OCI-LY3 (cell line): ENCODE results near the gene XIAP.
"Not testable (repeated sequence)": the region's sequence is repeated elsewhere in the genome, so short reads cannot be mapped to it uniquely, and the experiment has no call there.

Source experiments
- H2AFZ ChIP-seq: fragments of 200-600, 300-600 bp; shearing (Covaris generic); 2 replicates; pipeline ENCODE4 v1.6.0; 2014; ENCODE audit warnings: antibody characterized with exemption, low read depth, low read length
- H3K27ac ChIP-seq: fragments of 200-600, 300-600 bp; sonication (generic); 2 replicates; pipeline ENCODE4 v1.5.1; 2014; ENCODE audit warnings: mild to moderate bottlenecking, low read length, moderate library complexity, mixed read lengths
- H3K27me3 ChIP-seq: fragments of 200-600, 300-600 bp; sonication (generic); 2 replicates; pipeline ENCODE4 v1.6.1; 2014; ENCODE audit warnings: low read depth, low read length, mixed read lengths
- H3K36me3 ChIP-seq: fragments of 200-600, 300-600 bp; sonication (generic); replicated peaks from 2 replicates; pipeline ENCODE3; 2014; ENCODE audit warnings: low read depth, low read length, mixed read lengths
- H3K4me1 ChIP-seq: fragments of 300-600, 200-600 bp; sonication (generic); 2 replicates; pipeline ENCODE4 v1.6.1; 2014; ENCODE audit warnings: low read length, mixed read lengths
- H3K4me2 ChIP-seq: fragments of 200-600, 300-600 bp; sonication (generic); 2 replicates; pipeline ENCODE4 v1.6.1; 2014; ENCODE audit warnings: low read length, mixed read lengths
- H3K4me3 ChIP-seq: fragments of 300-600, 200-600 bp; sonication (generic); 2 replicates; pipeline ENCODE4 v1.5.1; 2014; ENCODE audit warnings: antibody characterized with exemption, mild to moderate bottlenecking, low read length, moderate library complexity
- H3K79me2 ChIP-seq: fragments of 300-600, 200-600 bp; shearing (Covaris generic); 2 replicates; pipeline ENCODE4 v1.6.1; 2014; ENCODE audit warnings: mild to moderate bottlenecking, low read length, mixed read lengths
- H3K9ac ChIP-seq: fragments of 300-600, 200-600 bp; shearing (Covaris generic); 2 replicates; pipeline ENCODE4 v1.6.0; 2014; ENCODE audit warnings: mild to moderate bottlenecking, low read length, moderate library complexity
- H3K9me3 ChIP-seq: fragments of 200-600, 300-600 bp; shearing (Covaris generic); 2 replicates; pipeline ENCODE4 v1.6.1; 2014; ENCODE audit warnings: low read length, mixed read lengths; ENCODE audit not compliant: insufficient read depth
- H4K20me1 ChIP-seq: fragments of 200-600, 300-600 bp; sonication (generic); 2 replicates; pipeline ENCODE4 v1.6.1; 2016; ENCODE audit warnings: low read length, mixed read lengths; ENCODE audit not compliant: insufficient read depth
- CTCF ChIP-seq: fragments of 200-600, 300-600 bp; sonication (generic); IDR thresholded peaks from 2 replicates; pipeline ENCODE4 v1.5.1; 2014; ENCODE audit warnings: antibody characterized with exemption, low read length, low read depth
- EZH2phosphoT487 ChIP-seq: fragments of 200-600 bp; shearing (Covaris generic); IDR thresholded peaks from 2 replicates; pipeline ENCODE4 v1.6.1; 2018; ENCODE audit warnings: antibody characterized with exemption, mixed run types, low read depth

Gene XIAP

GRCh38 chrX:123849096-123849495, 10.8 kb upstream of the XIAP start:
- Histone ChIP-seq H3K79me2 (no peaks in the 10 kb centered on the region), H3K27ac (no peak overlapping the region), H3K4me1 (no peaks in the 10 kb centered on the region), H3K27me3 (no peaks in the 10 kb centered on the region), H3K36me3 (no peaks in the 10 kb centered on the region), H3K9ac (no peak overlapping the region), H3K4me3 (no peak overlapping the region), H3K9me3 (no peaks in the 10 kb centered on the region), H3K4me2 (no peak overlapping the region), H4K20me1 (no peaks in the 10 kb centered on the region), H2AFZ (no peak overlapping the region)
- TF ChIP-seq CTCF: no peak
- TF ChIP-seq EZH2phosphoT487: no peak

GRCh38 chrX:123849906-123850305, 9.9 kb upstream of the XIAP start:
- not testable (repeated sequence) for H3K27me3 ChIP-seq, H3K4me3 ChIP-seq

GRCh38 chrX:123851079-123851478, 8.8 kb upstream of the XIAP start:
- no peak overlapping the region for H2AFZ ChIP-seq
- H3K27ac ChIP-seq: no peak overlapping the region
- TF ChIP-seq CTCF (no peak), EZH2phosphoT487 (no peak)
- no peaks in the 10 kb centered on the region for H3K9me3 ChIP-seq
- H3K79me2 ChIP-seq: no peaks in the 10 kb centered on the region
- no peak overlapping the region for H3K9ac ChIP-seq
- H4K20me1 ChIP-seq: no peaks in the 10 kb centered on the region
- no peak overlapping the region for H3K4me2 ChIP-seq
- no peaks in the 10 kb centered on the region for H3K27me3 ChIP-seq
- no peak overlapping the region for H3K4me3 ChIP-seq
- no peaks in the 10 kb centered on the region for H3K36me3 ChIP-seq
- H3K4me1 ChIP-seq: no peaks in the 10 kb centered on the region

More at GRCh38 chrX:123849906-123850305, 9.9 kb upstream of the XIAP start:
- not testable (repeated sequence) for H3K4me2 ChIP-seq, H3K4me1 ChIP-seq, H3K9ac ChIP-seq, H3K36me3 ChIP-seq, H3K79me2 ChIP-seq, H2AFZ ChIP-seq, H3K9me3 ChIP-seq, H4K20me1 ChIP-seq, H3K27ac ChIP-seq

- TF ChIP-seq CTCF (no peak), EZH2phosphoT487 (no peak)
- Histone ChIP-seq H3K36me3 (no peaks in the 10 kb centered on the region), H4K20me1 (no peaks in the 10 kb centered on the region), H3K4me3 (no peak overlapping the region), H3K27me3 (no peaks in the 10 kb centered on the region), H2AFZ (no peak overlapping the region), H3K79me2 (no peaks in the 10 kb centered on the region), H3K27ac (no peak overlapping the region), H3K4me1 (0 out of 2 replicates have a peak, but pooled peaks cover 5% of the 10 kb centered on the region), H3K4me2 (no peak overlapping the region), H3K9me3 (no peaks in the 10 kb centered on the region), H3K9ac (no peak overlapping the region)
Observed at GRCh38 chrX:123854329-123854728, 5.5 kb upstream of the XIAP start.

GRCh38 chrX:123859409-123859845, 426 bp upstream of the XIAP start:
- Histone ChIP-seq H3K4me3 (peak overlapping the region; percentile 96), H3K79me2 (peaks cover 44% of the 10 kb centered on the region), H2AFZ (peak overlapping the region; percentile 68), H3K9me3 (no peaks in the 10 kb centered on the region), H3K4me1 (peaks cover 13% of the 10 kb centered on the region; the same call in 1 of the 2 replicates), H4K20me1 (no peaks in the 10 kb centered on the region), H3K36me3 (no peaks in the 10 kb centered on the region), H3K27ac (peak overlapping the region; percentile 93), H3K4me2 (peak overlapping the region; percentile 64), H3K27me3 (no peaks in the 10 kb centered on the region), H3K9ac (peak overlapping the region; percentile 99)
- no peak for TF ChIP-seq EZH2phosphoT487
- TF ChIP-seq CTCF: no peak
